ENCODE results near the gene LRRN3. TPM values are rescaled to one million over a fixed set of nuclear protein-coding genes. Genes with fewer than 3 reads are reported as not detected.

The LRRN3 gene
- total and polyA plus RNA-seq, 2 of the 8 experiments (the other 6 are each of a cell fraction or from before 2014, with no cell fraction given) = 0.20 to 0.32 TPM

DNA sequence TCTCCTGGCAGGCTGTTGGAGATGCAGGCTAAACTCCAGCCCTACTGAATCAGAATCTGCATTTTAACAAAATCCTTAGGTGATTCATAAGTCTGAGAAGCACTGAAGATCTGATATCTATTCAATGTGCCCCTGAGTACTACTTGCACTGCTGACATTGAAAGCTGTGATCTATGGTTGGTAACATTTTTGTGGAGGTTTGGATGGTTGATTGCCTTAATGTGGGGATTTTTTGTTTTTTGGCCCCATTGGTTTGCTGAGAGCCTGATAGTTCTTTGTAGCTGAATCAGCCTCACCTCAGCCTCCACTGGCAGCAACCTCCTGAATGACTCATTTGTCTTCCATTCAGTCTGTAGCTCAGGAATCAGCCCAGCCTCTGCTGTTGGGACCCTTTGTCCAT, 14.7 kb upstream of the LRRN3 start:
- Histone ChIP-seq H2BK12ac (ENCODE audit: low read depth, low read length) (no peak overlapping the region), H3K4ac (replicated peaks; ENCODE audit: insufficient read length, low read depth, low read length) (no peak overlapping the region), H2BK120ac (replicated peaks; ENCODE audit: low read depth, low read length) (no peak overlapping the region), H3K27ac (ENCODE audit: low read depth, low read length) (no peak overlapping the region), H3K18ac (ENCODE audit: extremely low read depth, low read length) (no peak overlapping the region), H3K14ac (ENCODE audit: insufficient read length) (no peak overlapping the region), H4K5ac (ENCODE audit: insufficient read length, low read depth, low read length) (no peak overlapping the region), H4K91ac (replicated peaks; ENCODE audit: insufficient read length, low read length) (no peak overlapping the region), H4K8ac (ENCODE audit: extremely low read depth, insufficient read depth, low read length) (no peak overlapping the region), H3K9me3 (ENCODE audit: insufficient read depth in 2 of 2, low read depth in 1 of 2, low read length in 1 of 2) (no peaks in the 10 kb centered on the region), H2BK5ac (ENCODE audit: low read depth, low read length) (no peak overlapping the region), H3K36me3 (ENCODE audit: control insufficient read depth in 2 of 4, insufficient read depth in 4 of 4, low read length in 3 of 4) (no peaks in the 10 kb centered on the region), H2AFZ (ENCODE audit: low read length) (no peak overlapping the region), H3K4me2 (ENCODE audit: insufficient read depth in 1 of 2, low read depth in 2 of 2, low read length in 2 of 2) (no peak overlapping the region), H3K79me2 (ENCODE audit: control insufficient read depth in 1 of 2, insufficient read depth in 2 of 2, low read length in 2 of 2) (no peaks in the 10 kb centered on the region), H3K23ac (ENCODE audit: insufficient read length) (no peak overlapping the region), H2BK15ac (ENCODE audit: low read length) (no peak overlapping the region), H3K23me2 (ENCODE audit: low read depth, low read length) (no peaks in the 10 kb centered on the region), H3K9ac (replicated peaks in 1 of 4; ENCODE audit: extremely low read depth in 1 of 4, low read depth in 3 of 4, low read length in 3 of 4) (no peak overlapping the region), H2AK5ac (ENCODE audit: low read depth, low read length) (no peak overlapping the region), H3K4me3 (ENCODE audit: extremely low read depth in 1 of 4, insufficient read depth in 2 of 4, low read depth in 3 of 4, low read length in 4 of 4) (no peak overlapping the region), H4K20me1 (replicated peaks in 1 of 2; ENCODE audit: control insufficient read depth in 1 of 2, insufficient read depth in 2 of 2, low read length in 2 of 2) (no peaks in the 10 kb centered on the region), H3K56ac (replicated peaks; ENCODE audit: insufficient read length, low read depth, low read length) (no peak overlapping the region), H2BK20ac (ENCODE audit: low read length) (no peak overlapping the region), H3K79me1 (ENCODE audit: low read depth, low read length) (no peaks in the 10 kb centered on the region), H3K4me1 (replicated peaks in 1 of 4; ENCODE audit: control insufficient read depth in 3 of 4, insufficient read depth in 4 of 4, low read length in 3 of 4) (no peaks in the 10 kb centered on the region), H3K27me3 (replicated peaks in 1 of 4; ENCODE audit: control insufficient read depth in 3 of 4, extremely low read depth in 1 of 4, insufficient read depth in 3 of 4, low read length in 3 of 4) (no peaks in the 10 kb centered on the region)
- FAIRE-seq (no peak), DNase-seq (ENCODE audit: low read depth in 1 of 2, low spot score in 2 of 2) (no peak)
- TF ChIP-seq SIX5 (IDR thresholded peaks at IDR 0.05; ENCODE audit: low read depth, low read length) = no peak
- no peak for TF ChIP-seq CREB1 (IDR thresholded peaks at IDR 0.05)
- no peak for TF ChIP-seq EGR1 (IDR thresholded peaks at IDR 0.05; ENCODE audit: borderline replicate concordance, low read depth, low read length)
- TF ChIP-seq POLR2A (IDR thresholded peaks at IDR 0.05; ENCODE audit: control extremely low read depth in 1 of 2, low read depth in 2 of 2, low read length in 2 of 2) = no peak
- no peak for TF ChIP-seq SP4 (IDR thresholded peaks at IDR 0.05; ENCODE audit: low read length)
- TF ChIP-seq KDM5A (IDR thresholded peaks at IDR 0.05; ENCODE audit: low read length) = no peak
- TF ChIP-seq JUN (IDR thresholded peaks at IDR 0.05; ENCODE audit: low read depth, low read length) = no peak
- no peak for TF ChIP-seq GABPA (IDR thresholded peaks at IDR 0.05; ENCODE audit: borderline replicate concordance, insufficient read depth, low read length)
- TF ChIP-seq TBP (IDR thresholded peaks at IDR 0.05; ENCODE audit: low read depth, low read length) = no peak
- no peak for TF ChIP-seq SUZ12 (IDR thresholded peaks at IDR 0.05; ENCODE audit: low read length)
- CTCF ChIA-PET (ENCODE audit: partially characterized antibody) = interaction anchor here (0.6 to 1.1 kb wide), 3 partner anchors 15 to 1473 kb away, joined by 3 read pairs; partner anchors contain the start of gene LRRN3
- POLR2A ChIA-PET (ENCODE audit: partially characterized antibody) = no interaction called here

Data from H1 (cell line).